Measurements from ENCODE around the gene SRP54.
"Not testable (repeated sequence)": the region's sequence is repeated elsewhere in the genome, so short reads cannot be mapped to it uniquely, and the experiment has no call there.

SRP54 gene

GRCh38 chr14:34983786-34984185 lies 994 bp downstream of the SRP54 start:
- DNase-seq (ENCODE audit: low spot score) = no peak

- no peak for DNase-seq (ENCODE audit: low spot score)
Observed at GRCh38 chr14:34985740-34986139, 2.9 kb downstream of the SRP54 start.

- DNase-seq (ENCODE audit: low spot score) = no peak
Observed at GRCh38 chr14:34987180-34987579, 4.4 kb downstream of the SRP54 start.

- no peak for DNase-seq (ENCODE audit: low spot score)
Observed at GRCh38 chr14:34989762-34990161, 7.0 kb downstream of the SRP54 start.

- DNase-seq (ENCODE audit: low spot score) = no peak
Observed at GRCh38 chr14:34993426-34993825, 10.6 kb downstream of the SRP54 start.

- no peak for DNase-seq (ENCODE audit: low spot score)
Observed at GRCh38 chr14:34994668-34995067, 11.9 kb downstream of the SRP54 start.

- DNase-seq (ENCODE audit: low spot score) = no peak
Observed at GRCh38 chr14:34997762-34998161, 15.0 kb downstream of the SRP54 start.

GRCh38 chr14:34999500-34999899 lies 16.7 kb downstream of the SRP54 start:
- DNase-seq (ENCODE audit: low spot score) = no peak

GRCh38 chr14:35001621-35002020 lies 18.8 kb downstream of the SRP54 start:
- no peak for DNase-seq (ENCODE audit: low spot score)

- DNase-seq (ENCODE audit: low spot score) = no peak
Observed at GRCh38 chr14:35004839-35005238, 22.0 kb downstream of the SRP54 start.

GRCh38 chr14:35016568-35016967 lies 33.8 kb downstream of the SRP54 start:
- DNase-seq (ENCODE audit: low spot score) = no peak

GRCh38 chr14:35020713-35021112 lies 37.9 kb downstream of the SRP54 start:
- no peak for DNase-seq (ENCODE audit: low spot score)

- no peak for DNase-seq (ENCODE audit: low spot score)
Observed at GRCh38 chr14:35028435-35028834, 45.6 kb downstream of the SRP54 start.

GRCh38 chr14:35032562-35032961 lies 49.8 kb downstream of the SRP54 start:
- DNase-seq (ENCODE audit: low spot score) = no peak

GRCh38 chr14:35034440-35034833 lies 51.6 kb downstream of the SRP54 start:
- DNase-seq (ENCODE audit: low spot score) = no peak

GRCh38 chr14:35034944-35035554 lies 52.3 kb downstream of the SRP54 start:
- not testable (repeated sequence) for DNase-seq (ENCODE audit: low spot score)

- not testable (repeated sequence) for DNase-seq (ENCODE audit: low spot score)
Observed at GRCh38 chr14:35038312-35038711, 55.5 kb downstream of the SRP54 start.

- DNase-seq (ENCODE audit: low spot score) = no peak
Observed at GRCh38 chr14:35042632-35043031, 59.8 kb downstream of the SRP54 start.

- DNase-seq (ENCODE audit: low spot score) = no peak
Observed at GRCh38 chr14:35043046-35043445, 60.3 kb downstream of the SRP54 start.

GRCh38 chr14:35044939-35045797 lies 62.4 kb downstream of the SRP54 start:
- DNase-seq (ENCODE audit: low spot score) = no peak

- DNase-seq (ENCODE audit: low spot score) = no peak
Observed at GRCh38 chr14:35045798-35046047, 62.9 kb downstream of the SRP54 start.

GRCh38 chr14:35046048-35046750 lies 63.4 kb downstream of the SRP54 start, which contains the start of gene FAM177A1:
TSS of gene FAM177A1 (plus strand) at chr14:35046272. CDS start at chr14:35046464, 192 bp downstream.
- DNase-seq (ENCODE audit: low spot score) = peak; percentile 96

Data from SW480 (cell line).